Measurements from ENCODE around the gene NTN5. TPM values are rescaled to one million over a fixed set of nuclear protein-coding genes. Genes with fewer than 3 reads are reported as not detected.

Gene NTN5
- total RNA-seq, 1 experiment from 2014 or later: not detected

DNA sequence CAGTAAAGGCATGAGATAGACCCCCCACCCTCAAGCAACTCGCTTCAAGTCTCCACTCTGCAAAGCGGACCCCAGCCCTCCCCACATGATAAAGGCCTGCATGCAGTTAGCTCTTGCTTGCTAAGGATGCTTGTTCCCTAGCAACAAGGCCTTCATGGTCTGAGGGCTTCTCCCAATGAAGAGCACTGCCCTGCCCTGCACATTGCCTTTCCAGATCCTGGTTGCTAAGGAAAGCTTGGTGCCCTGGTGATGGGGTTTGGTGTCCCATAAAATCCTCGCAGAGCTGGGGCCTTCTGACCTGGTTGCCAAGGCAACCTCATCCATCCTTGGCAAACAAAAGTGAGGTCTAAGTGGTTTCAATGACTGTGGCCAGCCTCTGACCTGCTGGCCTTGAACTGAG, 41.6 kb downstream of the NTN5 start:
- Histone ChIP-seq H3K36me3 (peaks cover 15% of the 10 kb centered on the region), H3K9me3 (replicated peaks) (no peaks in the 10 kb centered on the region), H3K27me3 (replicated peaks) (peaks cover 5% of the 10 kb centered on the region; the same call in 1 of the 2 replicates), H3K4me1 (replicated peaks) (peaks cover 22% of the 10 kb centered on the region), H3K27ac (no peak overlapping the region), H3K4me3 (no peak overlapping the region)
- DNase-seq (ENCODE audit: low read depth in 1 of 2, low spot score in 2 of 2): no peak

GRCh38 chr19:48630296-48631063, 42.3 kb downstream of the NTN5 start:
- no peak overlapping the region for H3K4me3 ChIP-seq
- H3K4me1 ChIP-seq (replicated peaks): peaks cover 17% of the 10 kb centered on the region

GRCh38 chr19:48629599-48630295, 43.1 kb downstream of the NTN5 start:
- Histone ChIP-seq H3K4me1 (replicated peaks) (peaks cover 10% of the 10 kb centered on the region), H3K4me3 (no peak overlapping the region), H3K9me3 (replicated peaks) (no peaks in the 10 kb centered on the region), H3K36me3 (peaks cover 20% of the 10 kb centered on the region), H3K27ac (no peak overlapping the region), H3K27me3 (replicated peaks) (no peaks in the 10 kb centered on the region)
- DNase-seq (ENCODE audit: low read depth in 1 of 2, low spot score in 2 of 2): peak in 1 of 2 experiments; percentile 50

More at GRCh38 chr19:48630296-48631063, 42.3 kb downstream of the NTN5 start:
- no peak overlapping the region for H3K27ac ChIP-seq
- DNase-seq (ENCODE audit: low read depth in 1 of 2, low spot score in 2 of 2): no peak
- H3K9me3 ChIP-seq (replicated peaks): no peaks in the 10 kb centered on the region
- no peaks in the 10 kb centered on the region for H3K27me3 ChIP-seq (replicated peaks)
- peaks cover 20% of the 10 kb centered on the region for H3K36me3 ChIP-seq

DNA sequence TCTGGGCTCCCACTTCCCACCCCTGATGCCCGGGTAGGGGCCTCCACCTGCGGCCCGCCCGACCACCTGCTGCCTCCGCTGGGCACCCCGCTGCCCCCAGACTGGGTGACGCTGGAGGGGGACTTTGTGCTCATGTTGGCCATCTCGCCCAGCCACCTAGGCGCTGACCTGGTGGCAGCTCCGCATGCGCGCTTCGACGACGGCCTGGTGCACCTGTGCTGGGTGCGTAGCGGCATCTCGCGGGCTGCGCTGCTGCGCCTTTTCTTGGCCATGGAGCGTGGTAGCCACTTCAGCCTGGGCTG, 43.6 kb downstream of the NTN5 start:
- H3K4me1 ChIP-seq (replicated peaks): peaks cover 9% of the 10 kb centered on the region
- DNase-seq (ENCODE audit: low read depth in 1 of 2, low spot score in 2 of 2): no peak
- no peak overlapping the region for H3K27ac ChIP-seq
- no peaks in the 10 kb centered on the region for H3K9me3 ChIP-seq (replicated peaks)
- H3K36me3 ChIP-seq: peaks cover 20% of the 10 kb centered on the region
- H3K4me3 ChIP-seq: no peak overlapping the region
- H3K27me3 ChIP-seq (replicated peaks): no peaks in the 10 kb centered on the region

DNA sequence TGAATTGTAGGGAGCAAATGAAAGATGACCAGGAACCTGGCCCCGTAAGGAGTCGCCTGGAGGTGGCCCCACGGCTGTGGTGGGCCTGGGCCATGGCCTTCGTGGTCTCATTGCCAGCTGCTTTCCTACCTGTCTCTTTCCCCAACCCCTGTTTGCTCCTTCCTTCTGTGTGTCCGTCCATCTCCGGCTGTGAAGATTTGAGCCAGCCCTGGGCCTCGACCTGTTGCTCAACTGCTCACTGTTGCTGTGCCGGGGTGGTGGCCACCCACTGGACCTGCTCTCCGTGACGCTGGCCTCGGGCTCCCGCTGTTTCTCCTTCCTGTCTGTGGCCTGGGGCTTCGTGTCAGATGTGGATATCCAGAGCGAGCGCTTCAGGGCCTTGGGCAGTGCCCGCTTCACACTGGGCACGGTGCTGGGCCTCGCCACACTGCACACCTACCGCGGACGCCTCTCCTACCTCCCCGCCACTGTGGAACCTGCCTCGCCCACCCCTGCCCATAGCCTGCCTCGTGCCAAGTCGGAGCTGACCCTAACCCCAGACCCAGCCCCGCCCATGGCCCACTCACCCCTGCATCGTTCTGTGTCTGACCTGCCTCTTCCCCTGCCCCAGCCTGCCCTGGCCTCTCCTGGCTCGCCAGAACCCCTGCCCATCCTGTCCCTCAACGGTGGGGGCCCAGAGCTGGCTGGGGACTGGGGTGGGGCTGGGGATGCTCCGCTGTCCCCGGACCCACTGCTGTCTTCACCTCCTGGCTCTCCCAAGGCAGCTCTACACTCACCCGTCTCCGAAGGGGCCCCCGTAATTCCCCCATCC, 44.1 kb downstream of the NTN5 start:
- H3K4me3 ChIP-seq: no peak overlapping the region
- peaks cover 5% of the 10 kb centered on the region for H3K4me1 ChIP-seq (replicated peaks)
- H3K36me3 ChIP-seq: peaks cover 20% of the 10 kb centered on the region
- no peaks in the 10 kb centered on the region for H3K9me3 ChIP-seq (replicated peaks)
- DNase-seq (ENCODE audit: low read depth in 1 of 2, low spot score in 2 of 2): peak in 1 of 2 experiments; percentile 46
- no peak overlapping the region for H3K27ac ChIP-seq
- H3K27me3 ChIP-seq (replicated peaks): no peaks in the 10 kb centered on the region

- Histone ChIP-seq H3K4me1 (replicated peaks) (peaks cover 11% of the 10 kb centered on the region), H3K27me3 (replicated peaks) (no peaks in the 10 kb centered on the region), H3K27ac (no peak overlapping the region), H3K36me3 (peaks cover 20% of the 10 kb centered on the region), H3K4me3 (no peak overlapping the region), H3K9me3 (replicated peaks) (no peaks in the 10 kb centered on the region)
- DNase-seq (ENCODE audit: low read depth in 1 of 2, low spot score in 2 of 2): peak in 1 of 2 experiments; percentile 42
These were observed 44.9 kb downstream of the NTN5 start for GRCh38 chr19:48627865-48628314.

DNA sequence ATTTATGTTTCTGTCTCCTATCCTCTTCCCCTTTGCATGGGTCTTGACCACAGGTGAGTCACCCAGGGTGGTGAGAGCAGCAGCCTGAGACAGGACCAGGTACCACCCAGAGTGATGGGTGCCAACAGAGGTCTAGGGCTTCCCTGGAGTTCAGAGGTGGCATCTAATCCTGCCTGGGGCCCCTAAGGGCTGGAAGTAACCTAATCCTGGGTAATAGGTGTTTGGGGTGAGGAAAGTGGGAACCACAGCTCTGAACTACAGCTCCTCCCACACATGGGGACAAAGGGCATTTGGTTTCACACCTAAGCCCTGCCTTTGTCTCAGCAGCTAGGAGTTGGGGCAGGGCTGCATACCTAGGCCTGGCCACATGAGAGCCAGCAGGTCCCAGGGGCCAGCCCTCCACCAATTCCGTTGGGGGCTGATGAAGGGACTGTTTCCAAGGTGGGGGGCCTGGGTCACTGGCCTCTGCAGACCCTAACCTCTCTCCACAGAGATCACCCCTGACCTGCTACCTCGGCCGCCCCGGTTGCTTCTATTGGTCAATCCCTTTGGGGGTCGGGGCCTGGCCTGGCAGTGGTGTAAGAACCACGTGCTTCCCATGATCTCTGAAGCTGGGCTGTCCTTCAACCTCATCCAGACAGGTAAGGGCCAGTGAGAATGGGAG, 45.5 kb downstream of the NTN5 start:
- peaks cover 20% of the 10 kb centered on the region for H3K36me3 ChIP-seq
- no peak overlapping the region for H3K27ac ChIP-seq
- H3K9me3 ChIP-seq (replicated peaks): no peaks in the 10 kb centered on the region
- peak in 1 of 2 experiments; percentile 41 for DNase-seq (ENCODE audit: low read depth in 1 of 2, low spot score in 2 of 2)
- no peak overlapping the region for H3K4me3 ChIP-seq
- no peaks in the 10 kb centered on the region for H3K27me3 ChIP-seq (replicated peaks)
- H3K4me1 ChIP-seq (replicated peaks): peaks cover 11% of the 10 kb centered on the region

DNA sequence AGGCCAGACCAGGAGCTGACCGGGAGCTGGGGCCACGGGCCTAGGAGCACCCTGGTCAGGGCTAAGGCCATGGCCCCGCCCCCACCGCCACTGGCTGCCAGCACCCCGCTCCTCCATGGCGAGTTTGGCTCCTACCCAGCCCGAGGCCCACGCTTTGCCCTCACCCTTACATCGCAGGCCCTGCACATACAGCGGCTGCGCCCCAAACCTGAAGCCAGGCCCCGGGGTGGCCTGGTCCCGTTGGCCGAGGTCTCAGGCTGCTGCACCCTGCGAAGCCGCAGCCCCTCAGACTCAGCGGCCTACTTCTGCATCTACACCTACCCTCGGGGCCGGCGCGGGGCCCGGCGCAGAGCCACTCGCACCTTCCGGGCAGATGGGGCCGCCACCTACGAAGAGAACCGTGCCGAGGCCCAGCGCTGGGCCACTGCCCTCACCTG, 46.9 kb downstream of the NTN5 start:
- Histone ChIP-seq H3K36me3 (peaks cover 20% of the 10 kb centered on the region), H3K27me3 (replicated peaks) (no peaks in the 10 kb centered on the region), H3K4me1 (replicated peaks) (peaks cover 11% of the 10 kb centered on the region), H3K27ac (no peak overlapping the region), H3K4me3 (no peak overlapping the region), H3K9me3 (replicated peaks) (no peaks in the 10 kb centered on the region)
- peak in 1 of 2 experiments; percentile 46 for DNase-seq (ENCODE audit: low read depth in 1 of 2, low spot score in 2 of 2)

GRCh38 chr19:48624791-48625723, 47.8 kb downstream of the NTN5 start:
- no peak for DNase-seq (ENCODE audit: low read depth in 1 of 2, low spot score in 2 of 2)
- Histone ChIP-seq H3K36me3 (peaks cover 20% of the 10 kb centered on the region), H3K4me3 (peak overlapping the region; percentile 43), H3K27me3 (replicated peaks) (no peaks in the 10 kb centered on the region), H3K9me3 (replicated peaks) (no peaks in the 10 kb centered on the region), H3K4me1 (replicated peaks) (peaks cover 12% of the 10 kb centered on the region), H3K27ac (no peak overlapping the region)

GRCh38 chr19:48624067-48624594, 48.7 kb downstream of the NTN5 start:
- Histone ChIP-seq H3K27me3 (replicated peaks) (no peaks in the 10 kb centered on the region), H3K36me3 (peaks cover 14% of the 10 kb centered on the region), H3K27ac (peak overlapping the region; percentile 28), H3K9me3 (replicated peaks) (no peaks in the 10 kb centered on the region), H3K4me1 (replicated peaks) (peaks cover 18% of the 10 kb centered on the region), H3K4me3 (peak overlapping the region; percentile 43)
- peak; percentile 96 to 99 for DNase-seq (ENCODE audit: low read depth in 1 of 2, low spot score in 2 of 2)

GRCh38 chr19:48623556-48624066, 49.2 kb downstream of the NTN5 start:
- Histone ChIP-seq H3K27ac (peak overlapping the region; percentile 26; the same call in 1 of the 2 replicates), H3K36me3 (peaks cover 15% of the 10 kb centered on the region), H3K4me3 (peak overlapping the region; percentile 43), H3K9me3 (replicated peaks) (no peaks in the 10 kb centered on the region), H3K27me3 (replicated peaks) (no peaks in the 10 kb centered on the region), H3K4me1 (replicated peaks) (peaks cover 18% of the 10 kb centered on the region)
- no peak for DNase-seq (ENCODE audit: low read depth in 1 of 2, low spot score in 2 of 2)
